HepG2 (cell line): Measurements from ENCODE around the gene MRPS5. TPM values are rescaled to one million over a fixed set of nuclear protein-coding genes. Genes with fewer than 3 reads are reported as not detected.

Source experiments
- HCFC1 ChIP-seq: fragments of 150-350 bp; IDR thresholded peaks from 2 replicates; pipeline ENCODE4 v1.6.1; 2014; ENCODE audit warnings: low read depth, low read length
- HNRNPLL ChIP-seq: fragments of 200-400 bp; formaldehyde crosslinking; IDR thresholded peaks from 2 replicates; pipeline ENCODE4 v1.6.1; 2017; ENCODE audit warnings: mild to moderate bottlenecking, low read depth, low read length; ENCODE audit not compliant: poor library complexity, severe bottlenecking
- HOXA3 ChIP-seq: sonication (generic); formaldehyde crosslinking; IDR thresholded peaks from 2 replicates; pipeline ENCODE4 v1.5.0; 2020; ENCODE audit warnings: missing genetic modification reagents
- KLF9 ChIP-seq: IDR thresholded peaks from 2 replicates; pipeline ENCODE4 v1.6.1; 2016; ENCODE audit warnings: low read depth
- MTF2 ChIP-seq: sonication (generic); formaldehyde crosslinking; IDR thresholded peaks from 2 replicates; pipeline ENCODE4 v1.5.0; 2020; ENCODE audit warnings: missing genetic modification reagents, borderline replicate concordance
- NPAS2 ChIP-seq: sonication (generic); formaldehyde crosslinking; IDR thresholded peaks from 2 replicates; pipeline ENCODE4 v1.8.0; 2022; ENCODE audit warnings: mild to moderate bottlenecking, missing genetic modification reagents, borderline replicate concordance
- SCMH1 ChIP-seq: sonication (generic); formaldehyde crosslinking; IDR thresholded peaks from 2 replicates; pipeline ENCODE4 v1.9.0; 2021; ENCODE audit warnings: missing genetic modification reagents, mild to moderate bottlenecking, borderline replicate concordance
- ZNF563 ChIP-seq: sonication (generic); formaldehyde crosslinking; IDR thresholded peaks from 2 replicates; pipeline ENCODE4 v1.8.0; 2022; ENCODE audit warnings: mild to moderate bottlenecking, moderate library complexity, missing genetic modification reagents
- ZNF781 ChIP-seq: sonication (generic); formaldehyde crosslinking; IDR thresholded peaks from 2 replicates; pipeline ENCODE4 v1.5.1; 2020; ENCODE audit warnings: borderline replicate concordance, mild to moderate bottlenecking, missing genetic modification reagents; ENCODE audit errors: not compliant biosample characterization
- ZNF788 ChIP-seq: sonication (generic); formaldehyde crosslinking; IDR thresholded peaks from 2 replicates; pipeline ENCODE4 v1.5.0; 2020; ENCODE audit warnings: mild to moderate bottlenecking, missing genetic modification reagents, borderline replicate concordance
- polyA plus RNA-seq, 8 experiments: library from polyadenylated mRNA; depleted of rRNA in 3 of 8; stranded (reverse) in 7 of 8; unstranded in 1 of 8; fragments of >200 nt; fragmentation: Illumina TruSeq in 4 of 8; extraction: Trizol in 4 of 8; gene quantifications; 2 replicates each; pipeline versions ENCODE4 v1.2.1 to v1.2.3, GENCODE V29; 2011 to 2016; ENCODE audit warnings: low read depth in 4 of 8, missing spikeins in 1 of 8, mixed read lengths in 1 of 8; ENCODE audit not compliant: insufficient read depth in 1 of 8
- total RNA-seq, 5 experiments: library from RNA; depleted of rRNA; stranded (reverse); fragments of >200 nt; fragmentation: Illumina TruSeq; extraction: Trizol; gene quantifications; 2 replicates each; pipeline ENCODE4 v1.2.3, GENCODE V29; 2016; ENCODE audit warnings: low read depth in 1 of 5
- TF ChIP-seq, protein P1 (sequence below): sonication (generic); formaldehyde crosslinking; IDR thresholded peaks from 2 replicates; pipeline ENCODE4 v1.8.0; 2022; ENCODE audit warnings: missing genetic modification reagents, low read depth, mild to moderate bottlenecking, borderline replicate concordance
- TF ChIP-seq, protein P2 (sequence below): sonication (generic); formaldehyde crosslinking; IDR thresholded peaks from 2 replicates; pipeline ENCODE4 v1.5.1; 2020; ENCODE audit warnings: mild to moderate bottlenecking, missing genetic modification reagents

The MRPS5 gene
- total and polyA plus RNA-seq, 2 of the 13 experiments (the other 11 are each of a cell fraction or from before 2014, with no cell fraction given), result 98.8 to 134 TPM

DNA sequence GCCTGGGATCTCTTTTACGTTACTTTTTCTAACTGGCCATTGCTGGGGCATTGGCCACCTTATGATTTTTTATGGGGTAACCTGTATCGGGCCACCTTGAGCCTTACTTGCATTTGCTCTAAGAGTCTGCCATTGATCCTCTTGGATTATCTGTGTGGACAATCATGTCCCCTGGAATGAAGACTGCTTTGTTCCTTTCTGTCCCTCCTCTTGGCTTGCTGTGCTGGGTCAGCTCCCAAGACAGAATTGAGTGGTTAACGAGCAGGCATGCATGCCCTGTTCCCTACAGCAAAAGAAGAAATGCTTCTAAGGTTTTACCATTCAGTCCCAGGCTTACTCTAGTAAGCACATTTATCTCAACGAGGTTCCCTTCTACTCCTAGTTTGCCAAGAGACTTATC lies 49.8 kb downstream of the MRPS5 start (continued):
- TF ChIP-seq, protein P1, sequence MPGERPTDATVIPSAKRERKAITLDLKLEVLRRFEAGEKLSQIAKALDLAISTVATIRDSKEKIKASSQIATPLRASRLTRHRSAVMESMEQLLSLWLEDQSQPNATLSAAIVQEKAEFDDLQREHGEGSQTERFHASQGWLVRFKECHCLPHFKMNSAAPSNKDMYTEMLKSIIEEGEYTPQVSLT (CRISPR knock-in tag), result no peak
- TF ChIP-seq ZNF788 (CRISPR knock-in tag) (no peak), ZNF563 (CRISPR knock-in tag) (no peak), HCFC1 (no peak), ZNF781 (CRISPR knock-in tag) (no peak), NPAS2 (no peak), KLF9 (CRISPR knock-in tag) (no peak), HOXA3 (CRISPR knock-in tag) (no peak), HNRNPLL (no peak), SCMH1 (CRISPR knock-in tag) (no peak), MTF2 (CRISPR knock-in tag) (no peak)
- TF ChIP-seq, protein P2, sequence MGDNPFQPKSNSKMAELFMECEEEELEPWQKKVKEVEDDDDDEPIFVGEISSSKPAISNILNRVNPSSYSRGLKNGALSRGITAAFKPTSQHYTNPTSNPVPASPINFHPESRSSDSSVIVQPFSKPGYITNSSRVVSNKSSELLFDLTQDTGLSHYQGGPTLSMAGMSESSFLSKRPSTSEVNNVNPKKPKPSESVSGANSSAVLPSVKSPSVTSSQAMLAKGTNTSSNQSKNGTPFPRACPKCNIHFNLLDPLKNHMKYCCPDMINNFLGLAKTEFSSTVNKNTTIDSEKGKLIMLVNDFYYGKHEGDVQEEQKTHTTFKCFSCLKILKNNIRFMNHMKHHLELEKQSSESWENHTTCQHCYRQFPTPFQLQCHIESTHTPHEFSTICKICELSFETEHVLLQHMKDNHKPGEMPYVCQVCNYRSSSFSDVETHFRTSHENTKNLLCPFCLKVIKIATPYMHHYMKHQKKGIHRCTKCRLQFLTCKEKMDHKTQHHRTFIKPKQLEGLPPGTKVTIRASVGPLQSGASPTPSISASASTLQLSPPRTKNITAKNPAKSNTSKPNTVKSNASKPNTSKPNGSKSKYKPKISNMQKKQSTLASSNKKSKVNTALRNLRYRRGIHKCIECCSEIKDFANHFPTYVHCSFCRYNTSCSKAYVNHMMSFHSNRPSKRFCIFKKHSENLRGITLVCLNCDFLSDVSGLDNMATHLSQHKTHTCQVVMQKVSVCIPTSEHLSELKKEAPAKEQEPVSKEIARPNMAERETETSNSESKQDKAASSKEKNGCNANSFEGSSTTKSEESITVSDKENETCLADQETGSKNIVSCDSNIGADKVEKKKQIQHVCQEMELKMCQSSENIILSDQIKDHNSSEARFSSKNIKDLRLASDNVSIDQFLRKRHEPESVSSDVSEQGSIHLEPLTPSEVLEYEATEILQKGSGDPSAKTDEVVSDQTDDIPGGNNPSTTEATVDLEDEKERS (CRISPR knock-in tag), result no peak
